Esophagus muscularis mucosa (tissue), 4 donors: ENCODE data around the gene SMIM22.

ENCODE experiments used
- CTCF ChIP-seq, 3 experiments: fragments of 200-600 bp in 2 of 3; fragments of 450-650 bp in 1 of 3; sonication (generic) in 2 of 3; IDR thresholded peaks; one replicate each; pipeline ENCODE4 v1.5.1; 2017 to 2019; ENCODE audit warnings: antibody characterized with exemption in 3 of 3, mild to moderate bottlenecking in 2 of 3, moderate library complexity in 1 of 3
- EP300 ChIP-seq: sonication (generic); formaldehyde crosslinking; IDR thresholded peaks from one replicate; pipeline ENCODE4 v1.6.1; 2017; ENCODE audit warnings: antibody characterized with exemption
- POLR2A ChIP-seq: fragments of 450-650 bp; IDR thresholded peaks from one replicate; pipeline ENCODE4 v1.6.1; 2017; ENCODE audit warnings: antibody characterized with exemption, moderate library complexity, mild to moderate bottlenecking, low read depth
- POLR2AphosphoS5 ChIP-seq, 2 donors: sonication (generic); formaldehyde crosslinking; IDR thresholded peaks; one replicate each; pipeline ENCODE4 v1.6.1; 2017; ENCODE audit warnings: antibody characterized with exemption in 2 of 2

GRCh38 chr16:4788910-4789309 lies 6.3 kb upstream of the SMIM22 start:
- TF ChIP-seq POLR2A (no peak), CTCF (IDR thresholded peaks at IDR 0.05) (no peak), POLR2AphosphoS5 (IDR thresholded peaks at IDR 0.05) (no peak), EP300 (no peak)
